Measurements from ENCODE around the gene SUSD1. TPM values are rescaled to one million over a fixed set of nuclear protein-coding genes. Genes with fewer than 3 reads are reported as not detected.

SUSD1 gene
- total RNA-seq, 1 donor from 2014 or later, result 16.6 TPM

DNA sequence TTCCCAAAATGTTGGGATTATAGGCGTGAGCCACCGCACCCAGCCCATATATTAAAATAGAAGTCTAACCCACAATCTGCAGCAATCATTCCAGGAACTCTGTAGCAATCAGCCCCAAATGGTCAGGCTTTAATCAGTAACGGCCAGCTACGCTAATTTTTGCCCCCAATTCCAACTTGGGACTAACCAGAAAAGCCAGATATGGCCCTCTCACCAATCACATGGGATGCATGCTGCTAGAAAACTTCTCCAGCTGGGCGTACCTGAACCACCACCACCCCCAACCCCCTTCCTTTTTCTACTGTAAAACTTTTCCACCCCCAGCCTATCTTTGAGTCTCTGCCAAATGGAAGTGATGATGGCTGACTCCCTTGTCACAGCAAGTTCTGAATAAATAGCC, 4.1 kb downstream of the SUSD1 start:
- Mint-ChIP-seq H3K9me3 (ENCODE audit: unreplicated experiment) (no peaks in the 10 kb centered on the region), H3K4me3 (ENCODE audit: unreplicated experiment) (no peak overlapping the region), H3K27me3 (ENCODE audit: low read depth, unreplicated experiment) (peaks cover 3% of the 10 kb centered on the region), H3K36me3 (ENCODE audit: low read depth, unreplicated experiment) (peaks cover 14% of the 10 kb centered on the region), H3K4me1 (ENCODE audit: low read depth, unreplicated experiment) (peaks cover 32% of the 10 kb centered on the region), H3K27ac (ENCODE audit: unreplicated experiment) (no peak overlapping the region)
- no peak overlapping the region for H3K4me2 ChIP-seq (ENCODE audit: low read length)
- peaks cover 5% of the 10 kb centered on the region for H3K79me2 ChIP-seq (ENCODE audit: insufficient read depth, low read length)
- no peak overlapping the region for H3K9ac ChIP-seq (ENCODE audit: low read length)
- no peak overlapping the region for H3K4me3 ChIP-seq (ENCODE audit: insufficient read depth, low read depth, low read length)
- no peak overlapping the region for H2AFZ ChIP-seq (ENCODE audit: low read depth, low read length)
- peaks cover 7% of the 10 kb centered on the region for H4K20me1 ChIP-seq (ENCODE audit: insufficient read depth, low read length)
- DNase-seq (ENCODE audit: low read depth) (no peak), FAIRE-seq (no peak)
- H3K27me3 ChIP-seq (ENCODE audit: insufficient read depth, low read length), result no peaks in the 10 kb centered on the region
- H3K4me1 ChIP-seq (ENCODE audit: insufficient read depth, low read length), result peaks cover 7% of the 10 kb centered on the region
- H3K36me3 ChIP-seq (ENCODE audit: insufficient read depth, low read length), result no peaks in the 10 kb centered on the region
- H3K27ac ChIP-seq (ENCODE audit: low read depth, low read length), result no peak overlapping the region
- no peaks in the 10 kb centered on the region for H3K9me3 ChIP-seq (ENCODE audit: insufficient read depth, low read depth, low read length)
- TF ChIP-seq, protein P1, sequence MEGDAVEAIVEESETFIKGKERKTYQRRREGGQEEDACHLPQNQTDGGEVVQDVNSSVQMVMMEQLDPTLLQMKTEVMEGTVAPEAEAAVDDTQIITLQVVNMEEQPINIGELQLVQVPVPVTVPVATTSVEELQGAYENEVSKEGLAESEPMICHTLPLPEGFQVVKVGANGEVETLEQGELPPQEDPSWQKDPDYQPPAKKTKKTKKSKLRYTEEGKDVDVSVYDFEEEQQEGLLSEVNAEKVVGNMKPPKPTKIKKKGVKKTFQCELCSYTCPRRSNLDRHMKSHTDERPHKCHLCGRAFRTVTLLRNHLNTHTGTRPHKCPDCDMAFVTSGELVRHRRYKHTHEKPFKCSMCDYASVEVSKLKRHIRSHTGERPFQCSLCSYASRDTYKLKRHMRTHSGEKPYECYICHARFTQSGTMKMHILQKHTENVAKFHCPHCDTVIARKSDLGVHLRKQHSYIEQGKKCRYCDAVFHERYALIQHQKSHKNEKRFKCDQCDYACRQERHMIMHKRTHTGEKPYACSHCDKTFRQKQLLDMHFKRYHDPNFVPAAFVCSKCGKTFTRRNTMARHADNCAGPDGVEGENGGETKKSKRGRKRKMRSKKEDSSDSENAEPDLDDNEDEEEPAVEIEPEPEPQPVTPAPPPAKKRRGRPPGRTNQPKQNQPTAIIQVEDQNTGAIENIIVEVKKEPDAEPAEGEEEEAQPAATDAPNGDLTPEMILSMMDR (IDR thresholded peaks at IDR 0.05; ENCODE audit: insufficient read depth, low read depth, low read length), result no peak
- TF ChIP-seq EZH2 (IDR thresholded peaks at IDR 0.05; ENCODE audit: insufficient read depth, low read length), result no peak

- no peaks in the 10 kb centered on the region for H3K27me3 Mint-ChIP-seq (ENCODE audit: low read depth, unreplicated experiment)
- no peak overlapping the region for H3K4me3 ChIP-seq (ENCODE audit: insufficient read depth, low read depth, low read length)
- H2AFZ ChIP-seq (ENCODE audit: low read depth, low read length), result no peak overlapping the region
- H3K4me3 Mint-ChIP-seq (ENCODE audit: unreplicated experiment), result no peak overlapping the region
- H3K9me3 ChIP-seq (ENCODE audit: insufficient read depth, low read depth, low read length), result no peaks in the 10 kb centered on the region
- no peak overlapping the region for H3K27ac Mint-ChIP-seq (ENCODE audit: unreplicated experiment)
- peaks cover 3% of the 10 kb centered on the region for H3K4me1 ChIP-seq (ENCODE audit: insufficient read depth, low read length)
- no peak for DNase-seq (ENCODE audit: low read depth)
- H3K4me1 Mint-ChIP-seq (ENCODE audit: low read depth, unreplicated experiment), result peaks cover 26% of the 10 kb centered on the region
- peaks cover 5% of the 10 kb centered on the region for H3K79me2 ChIP-seq (ENCODE audit: insufficient read depth, low read length)
- H3K27me3 ChIP-seq (ENCODE audit: insufficient read depth, low read length), result no peaks in the 10 kb centered on the region
- no peak for FAIRE-seq
- no peaks in the 10 kb centered on the region for H3K9me3 Mint-ChIP-seq (ENCODE audit: unreplicated experiment)
- TF ChIP-seq, protein P1 (IDR thresholded peaks at IDR 0.05; ENCODE audit: insufficient read depth, low read depth, low read length), result no peak
- H3K36me3 ChIP-seq (ENCODE audit: insufficient read depth, low read length), result no peaks in the 10 kb centered on the region
- peaks cover 13% of the 10 kb centered on the region for H3K36me3 Mint-ChIP-seq (ENCODE audit: low read depth, unreplicated experiment)
- H3K9ac ChIP-seq (ENCODE audit: low read length), result no peak overlapping the region
- no peak overlapping the region for H3K27ac ChIP-seq (ENCODE audit: low read depth, low read length)
- no peak overlapping the region for H3K4me2 ChIP-seq (ENCODE audit: low read length)
- H4K20me1 ChIP-seq (ENCODE audit: insufficient read depth, low read length), result peaks cover 7% of the 10 kb centered on the region
Observed at GRCh38 chr9:112170235-112170634, 4.9 kb downstream of the SUSD1 start.

- peaks cover 5% of the 10 kb centered on the region for H3K79me2 ChIP-seq (ENCODE audit: insufficient read depth, low read length)
- no peak overlapping the region for H3K4me2 ChIP-seq (ENCODE audit: low read length)
- H3K4me1 ChIP-seq (ENCODE audit: insufficient read depth, low read length), result peaks cover 3% of the 10 kb centered on the region
- DNase-seq (ENCODE audit: low read depth) (no peak), FAIRE-seq (no peak)
- no peak for TF ChIP-seq EZH2 (IDR thresholded peaks at IDR 0.05; ENCODE audit: insufficient read depth, low read length)
- TF ChIP-seq, protein P1 (IDR thresholded peaks at IDR 0.05; ENCODE audit: insufficient read depth, low read depth, low read length), result no peak
- Mint-ChIP-seq H3K36me3 (ENCODE audit: low read depth, unreplicated experiment) (peaks cover 13% of the 10 kb centered on the region), H3K4me3 (ENCODE audit: unreplicated experiment) (no peak overlapping the region), H3K9me3 (ENCODE audit: unreplicated experiment) (no peaks in the 10 kb centered on the region), H3K27ac (ENCODE audit: unreplicated experiment) (no peak overlapping the region), H3K4me1 (ENCODE audit: low read depth, unreplicated experiment) (peaks cover 25% of the 10 kb centered on the region), H3K27me3 (ENCODE audit: low read depth, unreplicated experiment) (no peaks in the 10 kb centered on the region)
- H3K27ac ChIP-seq (ENCODE audit: low read depth, low read length), result no peak overlapping the region
- no peak overlapping the region for H2AFZ ChIP-seq (ENCODE audit: low read depth, low read length)
- H3K9ac ChIP-seq (ENCODE audit: low read length), result no peak overlapping the region
- H4K20me1 ChIP-seq (ENCODE audit: insufficient read depth, low read length), result peaks cover 7% of the 10 kb centered on the region
- no peaks in the 10 kb centered on the region for H3K9me3 ChIP-seq (ENCODE audit: insufficient read depth, low read depth, low read length)
- H3K27me3 ChIP-seq (ENCODE audit: insufficient read depth, low read length), result no peaks in the 10 kb centered on the region
- H3K4me3 ChIP-seq (ENCODE audit: insufficient read depth, low read depth, low read length), result no peak overlapping the region
- H3K36me3 ChIP-seq (ENCODE audit: insufficient read depth, low read length), result no peaks in the 10 kb centered on the region
Observed at GRCh38 chr9:112169368-112169767, 5.7 kb downstream of the SUSD1 start.
